ENCODE data around the gene NFIX.

DNA sequence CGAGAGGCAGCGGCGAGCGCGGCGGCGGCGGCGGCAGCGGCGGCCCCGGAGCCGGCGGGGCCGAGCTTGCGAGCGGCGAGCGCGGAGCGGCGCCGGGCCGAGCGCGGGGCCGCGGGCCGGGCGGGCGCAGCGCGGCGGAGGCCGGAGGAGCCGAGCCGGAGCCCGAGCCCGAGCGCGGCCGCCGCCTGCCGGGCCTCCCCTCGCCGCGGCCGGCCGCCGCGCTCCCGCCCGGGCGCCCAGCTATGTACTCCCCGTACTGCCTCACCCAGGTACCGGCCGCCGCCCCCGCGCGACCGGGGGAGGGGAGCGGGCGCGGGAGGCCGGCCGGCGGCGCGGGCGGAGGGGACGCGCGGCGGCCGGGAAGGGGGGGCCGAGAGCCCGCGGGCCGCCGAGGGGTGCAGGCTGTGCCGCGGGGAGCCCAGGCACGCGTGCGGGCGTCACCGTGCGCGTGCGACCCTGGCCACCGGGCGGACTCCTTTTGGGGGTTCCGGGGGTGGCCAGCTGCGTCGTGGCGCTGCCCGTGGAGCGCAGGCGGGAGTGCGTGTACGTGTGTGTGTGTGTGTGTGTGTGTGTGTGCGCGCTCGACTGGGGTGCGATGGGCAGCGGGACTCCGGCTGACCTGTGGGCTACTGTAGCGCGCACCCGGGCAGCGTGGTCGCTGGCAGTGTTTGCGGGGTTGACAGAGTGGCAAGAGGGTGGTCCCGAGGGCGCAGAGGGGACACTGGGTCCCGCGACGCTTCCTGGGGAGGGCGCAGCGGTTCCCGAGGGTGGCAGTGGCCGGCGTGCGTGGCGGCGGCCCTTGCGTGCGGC, 526 bp downstream of the NFIX start:
- TF ChIP-seq, protein P1, sequence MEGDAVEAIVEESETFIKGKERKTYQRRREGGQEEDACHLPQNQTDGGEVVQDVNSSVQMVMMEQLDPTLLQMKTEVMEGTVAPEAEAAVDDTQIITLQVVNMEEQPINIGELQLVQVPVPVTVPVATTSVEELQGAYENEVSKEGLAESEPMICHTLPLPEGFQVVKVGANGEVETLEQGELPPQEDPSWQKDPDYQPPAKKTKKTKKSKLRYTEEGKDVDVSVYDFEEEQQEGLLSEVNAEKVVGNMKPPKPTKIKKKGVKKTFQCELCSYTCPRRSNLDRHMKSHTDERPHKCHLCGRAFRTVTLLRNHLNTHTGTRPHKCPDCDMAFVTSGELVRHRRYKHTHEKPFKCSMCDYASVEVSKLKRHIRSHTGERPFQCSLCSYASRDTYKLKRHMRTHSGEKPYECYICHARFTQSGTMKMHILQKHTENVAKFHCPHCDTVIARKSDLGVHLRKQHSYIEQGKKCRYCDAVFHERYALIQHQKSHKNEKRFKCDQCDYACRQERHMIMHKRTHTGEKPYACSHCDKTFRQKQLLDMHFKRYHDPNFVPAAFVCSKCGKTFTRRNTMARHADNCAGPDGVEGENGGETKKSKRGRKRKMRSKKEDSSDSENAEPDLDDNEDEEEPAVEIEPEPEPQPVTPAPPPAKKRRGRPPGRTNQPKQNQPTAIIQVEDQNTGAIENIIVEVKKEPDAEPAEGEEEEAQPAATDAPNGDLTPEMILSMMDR (IDR thresholded peaks at IDR 0.05) = no peak
- no peak for TF ChIP-seq POLR2A (IDR thresholded peaks at IDR 0.05)
